ENCODE results near the gene CCSER1.

DNA sequence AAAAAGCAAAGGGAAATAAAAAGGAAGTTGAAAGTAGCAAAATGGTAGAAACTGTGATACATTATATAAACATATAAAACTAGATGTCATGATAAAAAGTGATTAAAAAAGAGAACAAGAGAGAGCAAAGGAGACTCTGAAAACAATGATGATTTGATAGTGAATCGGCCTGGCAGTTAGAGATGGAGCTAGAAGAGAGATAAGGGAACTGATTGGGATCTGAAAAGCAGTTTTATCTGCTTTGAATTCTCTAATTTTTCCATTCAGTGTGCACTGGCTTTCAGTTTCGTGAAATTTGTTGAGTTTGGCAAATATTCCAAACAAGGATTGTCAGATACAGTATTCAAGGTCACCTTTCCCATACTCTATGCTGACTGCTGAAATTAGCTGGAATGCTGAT is 21.9 kb upstream of the CCSER1 start:
- TF ChIP-seq HDAC6 (IDR thresholded peaks at IDR 0.05; ENCODE audit: low read depth, low read length) (no peak), EZH2 (IDR thresholded peaks at IDR 0.05; ENCODE audit: low read depth, low read length, severe bottlenecking) (no peak), CBX5 (IDR thresholded peaks at IDR 0.05; ENCODE audit: low read depth, low read length) (no peak), RFX5 (IDR thresholded peaks at IDR 0.05; ENCODE audit: borderline replicate concordance, low read depth, low read length) (no peak), POLR2A (IDR thresholded peaks at IDR 0.05; ENCODE audit: control extremely low read depth in 1 of 2, low read depth in 2 of 2, low read length in 2 of 2) (no peak), CEBPB (IDR thresholded peaks at IDR 0.05; ENCODE audit: low read depth, low read length) (no peak), NRF1 (IDR thresholded peaks at IDR 0.05; ENCODE audit: low read depth, low read length) (no peak)
- TF ChIP-seq, protein P1, sequence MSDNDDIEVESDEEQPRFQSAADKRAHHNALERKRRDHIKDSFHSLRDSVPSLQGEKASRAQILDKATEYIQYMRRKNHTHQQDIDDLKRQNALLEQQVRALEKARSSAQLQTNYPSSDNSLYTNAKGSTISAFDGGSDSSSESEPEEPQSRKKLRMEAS (IDR thresholded peaks at IDR 0.05) = no peak
